Left renal pelvis (tissue), 4 donors: ENCODE measurements around the gene HPN. TPM values are rescaled to one million over a fixed set of nuclear protein-coding genes. Genes with fewer than 3 reads are reported as not detected.

ENCODE experiments used
- DNase-seq, 4 donors: peaks; one replicate each; pipeline ENCODE4 v3.0.0-alpha.2; 2013; ENCODE audit warnings: low read depth in 4 of 4, low spot score in 3 of 4
- polyA plus RNA-seq, 4 donors: library from polyadenylated mRNA; unstranded; fragments of 120-200 nt; gene quantifications; one replicate each; pipeline ENCODE4 v1.2.1, GENCODE V29; 2013; ENCODE audit not compliant: insufficient read length in 4 of 4

HPN gene
- polyA plus RNA-seq, 4 donors, result 2.6 to 118 (median 79.0) TPM

DNA sequence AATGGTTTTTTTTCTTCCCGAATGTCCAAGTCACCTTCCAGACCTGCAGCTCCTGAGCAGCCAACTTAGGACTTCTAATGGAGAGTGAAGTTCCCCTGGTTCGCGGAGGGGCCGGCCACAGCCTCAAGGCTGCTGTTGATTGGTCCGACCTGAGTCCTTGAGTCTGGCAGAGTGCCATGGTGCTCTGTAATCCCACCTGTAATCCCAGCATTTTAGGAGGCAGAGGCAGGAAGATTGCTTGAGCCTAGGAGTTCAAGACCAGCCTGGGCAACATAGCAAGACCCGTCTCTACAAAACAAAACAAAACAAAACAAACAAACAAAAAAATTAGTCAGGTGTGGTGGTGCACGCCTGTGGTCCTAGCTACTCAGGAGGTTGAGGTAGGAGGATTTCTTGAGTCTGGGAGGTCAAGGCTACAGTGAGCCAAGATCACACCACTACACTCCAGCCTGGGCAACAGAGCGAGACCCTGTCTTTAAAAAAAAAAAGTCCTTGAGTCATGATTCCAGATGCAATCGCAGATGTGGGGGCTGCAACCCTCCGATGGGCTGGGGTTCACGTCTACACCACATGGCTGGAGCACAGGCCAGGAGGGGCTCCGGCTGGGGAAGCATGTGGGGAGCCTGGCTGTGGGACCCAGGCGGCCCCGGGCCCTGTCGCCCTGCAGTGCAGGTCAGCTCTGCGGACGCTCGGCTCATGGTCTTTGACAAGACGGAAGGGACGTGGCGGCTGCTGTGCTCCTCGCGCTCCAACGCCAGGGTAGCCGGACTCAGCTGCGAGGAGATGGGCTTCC is 17.7 kb downstream of the HPN start:
- no peak for DNase-seq

DNA sequence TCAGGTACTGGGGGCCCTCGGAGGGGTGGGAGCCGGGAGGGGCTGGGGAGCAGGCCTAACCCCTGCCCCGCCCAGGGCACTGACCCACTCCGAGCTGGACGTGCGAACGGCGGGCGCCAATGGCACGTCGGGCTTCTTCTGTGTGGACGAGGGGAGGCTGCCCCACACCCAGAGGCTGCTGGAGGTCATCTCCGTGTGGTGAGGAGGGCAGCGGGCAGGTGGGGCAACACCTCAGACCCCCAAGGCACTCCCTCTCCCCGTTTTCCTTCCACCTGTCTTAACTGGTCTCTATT is 18.2 kb downstream of the HPN start:
- no peak for DNase-seq

- no peak for DNase-seq
Measured at GRCh38 chr19:35060160-35060855, 18.8 kb downstream of the HPN start.

- no peak for DNase-seq
Measured at GRCh38 chr19:35061583-35062373, 20.3 kb downstream of the HPN start.

- no peak for DNase-seq
Measured at GRCh38 chr19:35062942-35063341, 21.4 kb downstream of the HPN start.

DNA sequence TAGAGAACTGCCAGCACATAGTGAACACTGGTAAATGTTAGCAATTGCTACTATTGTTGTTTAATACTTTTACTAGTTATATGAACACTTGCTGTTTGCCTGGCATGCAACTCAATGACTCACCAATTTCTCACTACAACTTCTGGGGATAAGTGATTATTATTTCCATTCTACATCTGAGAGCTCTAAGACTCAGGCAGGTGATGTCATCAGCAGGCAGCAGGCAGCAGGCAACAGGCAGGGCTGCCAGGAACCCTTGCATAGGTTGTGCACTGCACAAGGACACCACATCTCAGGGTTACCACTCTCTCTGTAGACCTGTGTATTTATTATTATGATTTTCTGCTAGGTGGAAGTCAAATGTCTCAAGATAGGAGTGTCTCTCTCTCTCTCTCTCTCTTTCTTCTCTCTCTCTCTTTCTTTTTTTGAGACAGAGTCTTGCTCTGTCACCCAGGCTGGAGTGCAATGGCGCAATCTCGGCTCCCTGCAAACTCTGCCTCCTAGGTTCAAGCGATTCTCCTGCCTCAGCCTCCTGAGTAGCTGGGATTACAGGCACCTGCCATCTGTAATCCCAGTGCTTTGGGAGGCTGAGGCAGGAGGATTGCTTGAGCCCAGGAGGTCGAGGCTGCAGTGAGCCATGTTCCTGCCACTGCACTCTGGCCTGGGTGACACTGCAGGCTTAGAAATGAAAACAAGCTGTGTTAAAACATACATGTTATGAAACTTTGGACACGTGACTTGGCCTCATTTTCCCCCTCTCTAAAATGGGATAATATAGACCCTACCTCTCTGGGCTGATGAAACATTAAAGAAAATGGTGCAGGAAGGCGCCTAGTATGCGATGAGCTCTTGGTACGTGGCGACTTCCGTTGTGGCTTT is 22.7 kb downstream of the HPN start:
- no peak for DNase-seq

DNA sequence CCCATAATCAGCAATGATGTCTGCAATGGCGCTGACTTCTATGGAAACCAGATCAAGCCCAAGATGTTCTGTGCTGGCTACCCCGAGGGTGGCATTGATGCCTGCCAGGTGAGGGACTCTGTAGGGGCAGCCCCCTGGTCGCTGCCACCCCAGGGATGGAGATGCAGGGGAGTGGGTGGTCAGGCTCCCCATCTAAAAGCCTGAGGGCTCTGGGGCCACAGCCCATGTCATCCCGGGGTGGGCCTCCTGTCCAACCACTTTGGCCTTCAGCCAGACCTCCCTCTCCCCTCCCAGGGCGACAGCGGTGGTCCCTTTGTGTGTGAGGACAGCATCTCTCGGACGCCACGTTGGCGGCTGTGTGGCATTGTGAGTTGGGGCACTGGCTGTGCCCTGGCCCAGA is 24.1 kb downstream of the HPN start:
- no peak for DNase-seq

DNA sequence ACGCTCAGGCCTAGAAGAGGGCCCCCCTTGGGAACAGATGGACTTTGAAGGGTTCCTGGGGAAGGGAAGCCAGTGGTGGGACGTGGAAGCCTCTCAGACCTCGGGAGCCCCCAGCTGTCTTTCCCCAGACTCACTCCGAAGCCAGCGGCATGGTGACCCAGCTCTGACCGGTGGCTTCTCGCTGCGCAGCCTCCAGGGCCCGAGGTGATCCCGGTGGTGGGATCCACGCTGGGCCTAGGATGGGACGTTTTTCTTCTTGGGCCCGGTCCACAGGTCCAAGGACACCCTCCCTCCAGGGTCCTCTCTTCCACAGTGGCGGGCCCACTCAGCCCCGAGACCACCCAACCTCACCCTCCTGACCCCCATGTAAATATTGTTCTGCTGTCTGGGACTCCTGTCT is 24.6 kb downstream of the HPN start:
- DNase-seq, result no peak

- DNase-seq, result peak in 3 of 4 donors; percentile 69 to 75 (median 72)
Measured at GRCh38 chr19:35066691-35067563, 25.4 kb downstream of the HPN start.

DNA sequence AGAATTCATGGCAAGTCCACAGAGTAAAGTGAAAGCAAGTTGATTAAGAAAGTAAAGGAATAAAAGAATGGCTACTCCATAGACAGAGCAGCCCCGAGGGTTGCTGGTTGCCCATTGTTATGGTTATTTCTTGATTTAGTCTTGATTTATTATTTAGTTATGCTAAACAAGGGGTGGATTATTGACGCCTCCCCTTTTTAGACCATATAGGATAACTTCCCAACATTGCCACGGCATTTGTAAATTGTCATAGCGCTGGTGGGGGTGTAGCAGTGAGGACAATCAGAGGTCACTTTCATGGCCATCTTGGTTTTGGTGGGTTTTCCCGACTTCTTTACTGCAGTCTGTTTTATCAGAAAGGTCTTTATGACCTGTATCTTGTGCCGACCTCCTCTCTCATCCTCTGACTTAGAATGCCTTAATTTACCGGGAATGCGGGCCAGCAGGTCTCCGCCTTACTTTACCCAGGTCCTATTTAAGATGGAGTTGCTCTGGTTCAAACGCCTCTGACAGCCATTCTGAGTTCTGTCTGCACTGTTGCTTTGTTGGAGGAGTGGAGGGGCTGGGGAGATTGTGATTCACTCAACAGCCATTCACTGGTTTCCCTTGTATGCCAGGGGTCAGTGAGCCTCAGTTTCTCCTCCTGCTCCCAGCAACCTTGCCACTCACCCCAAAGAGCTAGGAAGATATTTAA is 27.6 kb downstream of the HPN start:
- DNase-seq, result no peak

- no peak for DNase-seq
Measured at GRCh38 chr19:35069696-35070095, 28.2 kb downstream of the HPN start.

DNA sequence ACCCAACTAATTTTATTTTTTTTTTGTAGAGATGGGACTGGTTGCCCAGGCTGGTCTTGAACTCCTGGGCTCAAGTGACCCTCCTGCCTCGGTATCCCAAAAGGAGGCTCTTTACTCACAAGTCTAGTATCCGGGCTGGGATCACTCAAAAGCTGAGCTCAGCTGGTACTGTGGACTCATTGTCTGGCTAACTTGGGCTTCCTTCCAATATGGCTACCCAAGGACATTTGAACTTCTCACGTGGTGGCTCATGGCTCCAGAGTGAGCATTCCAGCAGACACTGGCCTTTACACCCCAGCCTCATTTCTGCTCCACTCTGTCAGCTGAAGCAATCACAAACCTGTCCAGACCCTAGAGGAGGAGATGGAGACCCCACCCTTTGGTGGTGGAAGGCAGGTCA is 28.9 kb downstream of the HPN start:
- no peak for DNase-seq

DNA sequence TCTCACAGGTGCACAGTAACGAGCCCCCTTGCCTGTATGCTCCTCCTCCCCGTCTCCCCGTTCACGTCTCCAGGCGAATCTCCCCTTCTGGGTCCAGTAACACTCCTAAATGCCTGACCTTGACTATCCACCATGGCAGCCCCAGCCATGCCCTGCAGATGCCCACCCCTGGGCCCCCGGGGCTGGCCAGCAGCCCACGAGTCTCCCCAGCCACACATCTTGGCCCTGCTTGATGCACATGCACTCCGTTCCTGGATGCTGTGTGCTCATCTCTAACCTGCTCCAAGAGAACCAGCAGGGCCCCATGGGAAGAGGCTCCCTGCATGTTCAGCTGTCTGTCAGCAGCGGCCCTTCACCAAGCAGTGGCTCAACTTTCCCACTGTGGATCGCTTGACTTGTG is 32.0 kb downstream of the HPN start:
- no peak for DNase-seq

DNA sequence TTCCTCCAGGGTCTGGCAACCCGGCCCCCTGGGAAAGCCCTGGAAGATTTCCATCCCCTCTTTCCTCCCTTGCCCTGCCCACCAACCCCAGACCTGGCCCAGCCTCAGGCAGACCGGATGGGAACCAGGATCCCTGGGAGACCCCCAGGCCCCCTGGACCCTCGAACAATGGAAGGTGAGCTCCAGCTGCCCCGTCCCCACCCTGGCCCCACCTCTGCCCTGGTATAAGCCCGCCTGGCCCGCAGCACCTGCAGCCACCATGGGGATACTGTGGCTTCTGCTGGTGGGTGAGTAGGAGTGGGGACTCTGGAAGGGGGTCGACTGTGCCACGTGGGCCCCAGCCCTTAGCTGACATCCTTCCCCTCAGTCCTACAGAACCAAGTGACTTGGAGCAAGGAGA is 32.4 kb downstream of the HPN start:
- no peak for DNase-seq

DNA sequence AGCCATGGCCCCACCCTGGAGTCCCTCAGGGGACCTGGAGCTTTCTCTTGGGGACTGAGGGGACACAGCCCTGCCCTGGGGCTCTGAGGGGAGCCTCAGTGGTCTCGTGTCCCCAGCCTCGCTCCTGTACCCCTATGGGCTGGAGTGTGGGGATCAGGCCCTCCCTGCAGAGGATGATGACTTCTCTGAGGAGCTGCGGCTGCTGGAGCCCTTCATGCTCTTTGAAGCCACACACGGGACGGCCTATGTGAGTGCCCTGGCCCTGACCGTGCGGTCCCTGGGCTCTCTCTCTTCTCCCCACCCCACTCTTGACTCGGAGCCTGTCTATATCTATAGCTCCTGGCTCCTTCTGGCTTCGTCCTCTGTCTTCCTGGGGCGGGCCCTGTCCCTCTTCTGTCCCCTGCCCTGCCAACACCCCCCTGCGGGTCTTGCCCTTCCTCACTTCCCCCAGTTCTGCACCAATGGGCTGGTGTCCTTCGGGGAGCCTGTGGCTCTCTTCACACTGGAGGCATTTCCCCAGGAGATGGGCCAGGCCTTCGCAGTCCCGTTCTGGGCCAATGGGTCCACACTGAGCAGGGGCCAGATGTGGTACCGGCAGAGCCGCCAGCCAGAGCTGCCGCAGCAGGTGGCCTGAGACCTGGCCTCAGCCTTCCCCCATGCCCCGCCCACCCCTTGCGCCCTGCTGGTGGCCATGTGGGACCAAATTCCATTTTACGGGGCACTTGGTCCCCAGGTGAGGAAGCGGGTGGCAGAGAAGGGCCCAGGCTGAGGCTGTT is 33.1 kb downstream of the HPN start:
- no peak for DNase-seq

DNA sequence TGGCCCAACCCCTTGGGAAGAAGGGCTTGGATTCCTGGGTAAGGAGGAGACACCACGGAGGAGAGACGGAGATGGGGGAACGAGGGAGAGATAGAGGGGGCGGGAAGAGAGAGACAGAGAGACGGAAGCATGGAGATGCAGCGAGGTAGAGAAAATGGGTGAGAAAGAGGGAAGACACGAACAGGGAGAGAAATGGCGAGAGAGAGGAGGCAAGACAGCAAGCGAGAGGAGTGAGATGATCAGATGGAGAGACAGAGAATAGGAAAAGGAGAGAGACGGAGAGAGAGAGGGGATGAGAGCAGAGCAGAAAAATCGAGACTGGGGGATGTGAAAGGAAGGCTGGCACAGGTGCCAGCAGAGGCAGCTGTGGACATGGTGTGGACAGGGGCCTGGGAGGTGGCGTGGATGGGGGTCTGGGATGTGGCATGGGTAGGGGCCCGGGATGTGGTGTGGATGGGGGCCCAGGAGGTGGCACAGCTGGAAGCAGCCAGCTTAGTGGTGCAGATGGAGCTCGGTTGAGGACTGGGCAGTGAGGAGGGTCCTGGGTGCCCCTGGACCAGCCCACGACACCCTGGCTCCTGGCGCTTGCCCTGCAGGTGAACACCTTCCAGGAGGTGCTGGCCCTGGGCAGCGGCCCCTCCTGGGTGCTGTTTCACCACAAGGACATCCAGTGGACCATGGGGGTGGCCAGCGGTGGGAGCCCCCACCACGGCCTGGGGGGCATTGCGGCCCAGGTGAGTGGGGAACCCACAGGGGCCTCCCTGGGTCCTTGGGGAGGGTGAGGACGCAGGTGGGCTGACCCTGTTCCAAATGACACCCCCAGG is 33.9 kb downstream of the HPN start:
- no peak for DNase-seq

GRCh38 chr19:35076026-35076370 is 34.5 kb downstream of the HPN start:
- DNase-seq, result no peak

DNA sequence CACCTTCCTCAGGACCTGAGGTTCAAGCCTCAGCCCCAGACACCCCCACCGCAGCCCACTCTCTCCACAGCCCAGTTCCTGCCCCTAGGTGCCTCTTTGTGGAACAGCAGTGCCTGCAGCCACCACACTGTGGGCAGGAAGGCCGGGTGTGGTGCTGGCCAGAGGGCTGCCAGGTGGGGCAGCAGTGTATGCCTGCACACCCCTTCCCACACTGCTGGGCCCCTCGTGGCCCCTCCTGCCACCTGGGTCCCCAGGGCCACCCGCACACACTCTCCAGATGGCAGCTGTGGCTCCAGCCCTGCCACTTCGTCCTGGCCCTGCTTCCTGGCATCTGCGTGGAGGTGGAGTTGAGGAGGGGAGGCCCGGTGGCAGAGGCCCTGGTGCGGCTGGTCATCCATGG is 35.1 kb downstream of the HPN start:
- no peak for DNase-seq
